ENCODE data around the gene DYNC2I2. TPM values are rescaled to one million over a fixed set of nuclear protein-coding genes. Genes with fewer than 3 reads are reported as not detected.
"Not testable (repeated sequence)": the region's sequence is repeated elsewhere in the genome, so short reads cannot be mapped to it uniquely, and the experiment has no call there.

The DYNC2I2 gene
- total and polyA plus RNA-seq, 4 experiments from 2014 or later: 1.7 to 4.6 (median 3.3) TPM

DNA sequence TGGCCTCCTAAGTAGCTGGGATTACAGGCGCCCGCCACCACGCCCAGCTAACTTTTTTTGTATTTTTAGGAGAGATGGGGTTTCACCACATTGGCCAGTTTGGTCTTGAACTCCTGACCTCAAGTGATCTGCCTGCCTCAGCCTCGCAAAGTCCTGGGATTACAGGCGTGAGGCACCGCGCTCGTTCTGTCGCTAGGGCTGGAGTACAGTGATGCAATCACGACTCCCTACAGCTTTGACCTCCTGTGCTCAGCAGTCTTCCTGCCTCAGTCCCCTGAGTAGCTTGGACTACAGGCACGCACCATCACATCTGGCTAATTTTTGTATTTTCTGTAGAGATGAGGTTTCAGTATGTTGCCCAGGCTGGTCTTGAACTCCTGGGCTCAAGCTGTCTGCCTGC is 69.7 kb downstream of the DYNC2I2 start:
- H3K4me3 Mint-ChIP-seq; H3K4me1 ChIP-seq (ENCODE audit: insufficient read depth, low read length); H3K9me3 ChIP-seq (ENCODE audit: control insufficient read depth in 1 of 2, low read length in 2 of 2); H3K4me3 ChIP-seq (ENCODE audit: low read length in 2 of 2); H3K27ac ChIP-seq (ENCODE audit: low read depth, low read length); intact Hi-C loops (cut with micrococcal nuclease); H3K27me3 ChIP-seq (ENCODE audit: insufficient read depth, low read length); DNase-seq; H3K9me3 Mint-ChIP-seq; H3K27me3 Mint-ChIP-seq: not testable (repeated sequence)
- Mint-ChIP-seq H3K36me3 (peaks cover 57 to 81% of the 10 kb centered on the region in 2 donors), H3K27ac (peak overlapping the region; percentile 35 to 87 (median 73)), H3K4me1 (peaks cover 6 to 11% (median 7%) of the 10 kb centered on the region in 4 donors)
- POLR2A ChIA-PET (ENCODE audit: partially characterized antibody): interaction anchor here (2.5 kb wide), 1 partner anchor 35 kb away, joined by 13 read pairs; the partner anchor contains the start of gene SPTAN1
- CTCF ChIA-PET (ENCODE audit: partially characterized antibody): interaction anchor here (1.0 to 1.2 kb wide), 2 partner anchors 25 to 29 kb away, joined by 4 to 6 read pairs; no protein-coding TSS in a partner anchor
- H3K36me3 ChIP-seq (ENCODE audit: insufficient read depth, low read length): peaks cover 78% of the 10 kb centered on the region

- DNase-seq; H3K4me3 ChIP-seq (ENCODE audit: low read length in 2 of 2); intact Hi-C loops (cut with micrococcal nuclease); H3K4me3 Mint-ChIP-seq; H3K27ac ChIP-seq (ENCODE audit: low read depth, low read length); H3K4me1 ChIP-seq (ENCODE audit: insufficient read depth, low read length); H3K27me3 Mint-ChIP-seq; H3K9me3 ChIP-seq (ENCODE audit: control insufficient read depth in 1 of 2, low read length in 2 of 2); CTCF ChIA-PET (ENCODE audit: partially characterized antibody); H3K27me3 ChIP-seq (ENCODE audit: insufficient read depth, low read length); POLR2A ChIA-PET (ENCODE audit: partially characterized antibody); H3K9me3 Mint-ChIP-seq: not testable (repeated sequence)
- peaks cover 84% of the 10 kb centered on the region for H3K36me3 ChIP-seq (ENCODE audit: insufficient read depth, low read length)
- Mint-ChIP-seq H3K4me1 (peaks cover 6 to 11% (median 7%) of the 10 kb centered on the region in 4 donors), H3K36me3 (peaks cover 61 to 85% of the 10 kb centered on the region in 2 donors), H3K27ac (peak overlapping the region in 3 of 7 donors; percentile 16 to 42 (median 27))
These were observed 71.5 kb downstream of the DYNC2I2 start for GRCh38 chr9:128585155-128585554.

Other genes starting within 250 kb of the DYNC2I2 start
- under 1 TPM; 0.29 to 0.64 TPM for gene CERCAM, start 236.0 kb downstream of the DYNC2I2 start, total RNA-seq
- under 1 TPM in 1 of 2 donors, not detected in 1; 0.38 TPM for gene CERCAM, start 236.0 kb downstream of the DYNC2I2 start, polyA plus RNA-seq
- gene ODF2, start 200.8 kb downstream of the DYNC2I2 start, total RNA-seq: 10 to 100 TPM; 32.3 to 33.6 TPM
- gene ODF2, start 200.8 kb downstream of the DYNC2I2 start, polyA plus RNA-seq: 10 to 100 TPM in 1 of 2 donors, 1 to 10 TPM in 1; 10.0 to 24.6 TPM
- gene GLE1, start 152.1 kb downstream of the DYNC2I2 start, total RNA-seq: 10 to 100 TPM; 31.1 to 32.2 TPM
- 10 to 100 TPM; 22.4 to 31.4 TPM for gene GLE1, start 152.1 kb downstream of the DYNC2I2 start, polyA plus RNA-seq
- 100 to 1,000 TPM; 593 to 595 TPM for gene SPTAN1, start 104.3 kb downstream of the DYNC2I2 start, total RNA-seq
- gene SPTAN1, start 104.3 kb downstream of the DYNC2I2 start, polyA plus RNA-seq: 100 to 1,000 TPM in 1 of 2 donors, 10 to 100 TPM in 1; 14.0 to 194 TPM
- gene SET, start 32.4 kb upstream of the DYNC2I2 start, total RNA-seq: 100 to 1,000 TPM; 261 to 264 TPM
- gene SET, start 32.4 kb upstream of the DYNC2I2 start, polyA plus RNA-seq: 100 to 1,000 TPM; 132 to 191 TPM
- gene PKN3, start 45.7 kb upstream of the DYNC2I2 start, total RNA-seq: 1 to 10 TPM; 1.7 to 2.6 TPM
- gene PKN3, start 45.7 kb upstream of the DYNC2I2 start, polyA plus RNA-seq: 1 to 10 TPM in 1 of 2 donors, under 1 TPM in 1; 0.48 to 1.3 TPM
- gene ZDHHC12, start 67.3 kb upstream of the DYNC2I2 start, total RNA-seq: 10 to 100 TPM; 24.6 to 25.7 TPM
- 10 to 100 TPM; 57.6 to 75.7 TPM for gene ZDHHC12, start 67.3 kb upstream of the DYNC2I2 start, polyA plus RNA-seq
- gene ZER1, start 115.1 kb upstream of the DYNC2I2 start, total RNA-seq: 10 to 100 TPM; 37.9 to 44.2 TPM
- gene ZER1, start 115.1 kb upstream of the DYNC2I2 start, polyA plus RNA-seq: 10 to 100 TPM; 35.6 to 41.1 TPM
- gene TBC1D13, start 130.4 kb upstream of the DYNC2I2 start, total RNA-seq: 10 to 100 TPM; 28.0 to 31.4 TPM
- 10 to 100 TPM; 26.0 to 29.2 TPM for gene TBC1D13, start 130.4 kb upstream of the DYNC2I2 start, polyA plus RNA-seq
- gene ENDOG, start 161.7 kb upstream of the DYNC2I2 start, total RNA-seq: 10 to 100 TPM; 18.5 to 19.7 TPM
- gene ENDOG, start 161.7 kb upstream of the DYNC2I2 start, polyA plus RNA-seq: 10 to 100 TPM; 21.2 to 25.9 TPM
- 10 to 100 TPM; 79.1 to 86.0 TPM for gene SPOUT1, start 172.9 kb upstream of the DYNC2I2 start, total RNA-seq
- 10 to 100 TPM; 74.4 to 91.1 TPM for gene SPOUT1, start 172.9 kb upstream of the DYNC2I2 start, polyA plus RNA-seq
- gene KYAT1, start 225.1 kb upstream of the DYNC2I2 start, total RNA-seq: 10 to 100 TPM in 1 of 2 experiments, 1 to 10 TPM in 1; 9.8 to 12.4 TPM
- gene KYAT1, start 225.1 kb upstream of the DYNC2I2 start, polyA plus RNA-seq: 10 to 100 TPM; 11.0 to 11.6 TPM
- gene LRRC8A, start 225.3 kb upstream of the DYNC2I2 start, total RNA-seq: 10 to 100 TPM; 24.4 to 26.4 TPM
- 10 to 100 TPM; 18.7 to 40.6 TPM for gene LRRC8A, start 225.3 kb upstream of the DYNC2I2 start, polyA plus RNA-seq

All from CD4-positive, alpha-beta memory T cell (primary cell).